GM12878 (cell line): ENCODE results near the gene AGBL3. TPM values are rescaled to one million over a fixed set of nuclear protein-coding genes. Genes with fewer than 3 reads are reported as not detected.

Source experiments
- CHD1 ChIP-seq: IDR thresholded peaks from 2 replicates; pipeline ENCODE4 v1.6.1; 2012; ENCODE audit warnings: low read depth, low read length, improper control_type of control experiment
- DPF2 ChIP-seq: fragments of 450-650 bp; IDR thresholded peaks from 2 replicates; pipeline ENCODE4 v1.6.1; 2017; ENCODE audit warnings: mild to moderate bottlenecking
- EGR1 ChIP-seq, 2 experiments: IDR thresholded peaks; 1 replicate in 1 of 2; 2 replicates in 1 of 2; pipeline ENCODE4 v1.6.1; 2011 to 2012; ENCODE audit warnings: low read depth in 2 of 2, low read length in 2 of 2, borderline replicate concordance in 1 of 2, mild to moderate bottlenecking in 1 of 2, moderate library complexity in 1 of 2
- HDAC6 ChIP-seq: fragments of 200-600 bp; sonication (generic); IDR thresholded peaks from one replicate; pipeline ENCODE4 v1.8.0; 2017; ENCODE audit warnings: antibody characterized with exemption; ENCODE audit not compliant: unreplicated experiment
- HSF1 ChIP-seq: fragments of 150-350 bp; IDR thresholded peaks from 2 replicates; pipeline ENCODE4 v1.6.1; 2014; ENCODE audit warnings: mild to moderate bottlenecking, low read depth, low read length
- NR2C2 ChIP-seq: IDR thresholded peaks from 2 replicates; pipeline ENCODE4 v1.6.1; 2011; ENCODE audit warnings: borderline replicate concordance, low read depth; ENCODE audit not compliant: control insufficient read depth, insufficient read length
- PKNOX1 ChIP-seq: fragments of 450-650 bp; IDR thresholded peaks from 2 replicates; pipeline ENCODE4 v1.6.1; 2016; ENCODE audit warnings: mild to moderate bottlenecking
- POLR2AphosphoS5 ChIP-seq: IDR thresholded peaks from 2 replicates; pipeline ENCODE4 v1.6.1; 2011; ENCODE audit warnings: mild to moderate bottlenecking, low read length, inconsistent platforms
- SIN3A ChIP-seq: IDR thresholded peaks from 2 replicates; pipeline ENCODE4 v1.6.1; 2012; ENCODE audit warnings: low read depth, low read length, improper control_type of control experiment
- SMAD5 ChIP-seq: IDR thresholded peaks from 2 replicates; pipeline ENCODE4 v1.6.1; 2016; ENCODE audit warnings: antibody characterized with exemption, low read depth
- SPI1 ChIP-seq: IDR thresholded peaks from 2 replicates; pipeline ENCODE4 v1.6.1; 2011; ENCODE audit warnings: low read depth, mild to moderate bottlenecking, low read length, moderate library complexity, borderline replicate concordance; ENCODE audit not compliant: insufficient read depth
- STAT1 ChIP-seq: fragments of 450-650 bp; conservative IDR thresholded peaks from 2 replicates; pipeline ENCODE4 v1.6.1; 2014; ENCODE audit warnings: antibody characterized with exemption, mild to moderate bottlenecking
- TARDBP ChIP-seq: IDR thresholded peaks from 2 replicates; pipeline ENCODE4 v1.6.1; 2016; ENCODE audit warnings: borderline replicate concordance
- TBL1XR1 ChIP-seq: IDR thresholded peaks from 2 replicates; pipeline ENCODE4 v1.6.1; 2012; ENCODE audit warnings: low read depth, low read length, improper control_type of control experiment
- TCF12 ChIP-seq: IDR thresholded peaks from 2 replicates; pipeline ENCODE4 v1.6.1; 2011; ENCODE audit warnings: low read depth, mild to moderate bottlenecking, low read length
- YY1 ChIP-seq: IDR thresholded peaks from 2 replicates; pipeline ENCODE4 v1.6.1; 2011; ENCODE audit warnings: low read depth, mild to moderate bottlenecking, low read length
- ZBED1 ChIP-seq: IDR thresholded peaks from 2 replicates; pipeline ENCODE4 v1.6.1; 2016; ENCODE audit warnings: borderline replicate concordance
- ZBTB11 ChIP-seq: fragments of 450-650 bp; formaldehyde crosslinking; IDR thresholded peaks from 2 replicates; pipeline ENCODE4 v1.5.0; 2022; ENCODE audit warnings: mild to moderate bottlenecking, missing genetic modification characterization
- ZBTB33 ChIP-seq: fragments of 450-650 bp; IDR thresholded peaks from 2 replicates; pipeline ENCODE4 v1.6.1; 2017; ENCODE audit warnings: mild to moderate bottlenecking
- ZNF217 ChIP-seq: fragments of 450-650 bp; IDR thresholded peaks from 2 replicates; pipeline ENCODE4 v1.6.1; 2017; ENCODE audit warnings: antibody characterized with exemption, mild to moderate bottlenecking
- ZZZ3 ChIP-seq: IDR thresholded peaks from 2 replicates; pipeline ENCODE4 v1.6.1; 2011; ENCODE audit warnings: low read depth; ENCODE audit not compliant: control insufficient read depth, insufficient read length
- polyA plus RNA-seq, 11 experiments: library from polyadenylated mRNA; depleted of rRNA in 4 of 11; unstranded in 6 of 11; stranded (reverse) in 5 of 11; fragments of >200 nt; fragmentation: Nextera tagmentation in 4 of 11; fragmentation: Illumina TruSeq in 1 of 11; extraction: Ambion mirVana in 4 of 11; extraction: Trizol in 1 of 11; gene quantifications; 1 replicate in 1 of 11; 2 replicates in 10 of 11; pipeline versions ENCODE4 v1.2.1 to v1.2.3, GENCODE V29; 2011 to 2016; ENCODE audit warnings: inconsistent platforms in 2 of 11, missing spikeins in 2 of 11, low read depth in 1 of 11
- total RNA-seq, 4 experiments: library from RNA; depleted of rRNA in 3 of 4; stranded (reverse); fragments of >200 nt in 3 of 4; fragmentation: Illumina TruSeq in 1 of 4; extraction: Trizol in 1 of 4; gene quantifications; 2 replicates each; pipeline versions ENCODE4 v1.2.1 to v1.2.3, GENCODE V29; 2013 to 2021

Gene AGBL3
- total and polyA plus RNA-seq, 10 of the 15 experiments (the other 5 are each of a cell fraction or from before 2014, with no cell fraction given) = 0.82 to 12.4 (median 3.7) TPM

GRCh38 chr7:135169141-135169963, 183.0 kb downstream of the AGBL3 start (continued):
- TF ChIP-seq TCF12 (0 out of 2 replicates have a peak, but pooled peaks have one; percentile 31), TARDBP (no peak), HDAC6 (peak; percentile 20), ZBTB33 (0 out of 2 replicates have a peak, but pooled peaks have one; percentile 42), CHD1 (0 out of 2 replicates have a peak, but pooled peaks have one; percentile 6), PKNOX1 (peak; percentile 25; the same call in 1 of the 2 replicates), TBL1XR1 (no peak), ZBED1 (no peak), ZNF217 (no peak), NR2C2 (no peak), YY1 (peak; percentile 82), EGR1 (IDR thresholded peaks at IDR 0.05; ENCODE audit: borderline replicate concordance in 1 of 2, low read depth in 2 of 2, low read length in 2 of 2) (peak in 1 of 2 experiments; percentile 24; a peak in 1 of 3 replicates), DPF2 (no peak), SMAD5 (no peak), ZBTB11 (no peak), SIN3A (no peak), SPI1 (no peak), ZZZ3 (no peak), HSF1 (no peak), STAT1 (0 out of 2 replicates have a peak, but pooled peaks have one; percentile 27), POLR2AphosphoS5 (peak; percentile 75)
